AG04450 (cell line): ENCODE data around the gene CCDC91. TPM values are rescaled to one million over a fixed set of nuclear protein-coding genes. Genes with fewer than 3 reads are reported as not detected.

Experiments
- CTCF ChIA-PET: fragments of 300-600, 350-600 bp; formaldehyde crosslinking; extraction: SDS; loops from one replicate; lab custom pipeline; 2022; ENCODE audit warnings: antibody characterized with exemption, inconsistent platforms; lab: Charles Lee
- POLR2A ChIA-PET: fragments of 350-600 bp; formaldehyde crosslinking; extraction: SDS; loops from one replicate; lab custom pipeline; 2021; ENCODE audit warnings: antibody characterized with exemption, inconsistent platforms; lab: Yijun Ruan, JAX
- DNase-seq: peaks from one replicate; pipeline ENCODE4 v3.0.0-alpha.2; 2011; ENCODE audit warnings: low read depth, low spot score
- H3K27ac ChIP-seq: one replicate; pipeline ENCODE4 v1.5.1; 2012; ENCODE audit warnings: low read depth, low read length, control low read depth
- H3K27me3 ChIP-seq: one replicate; pipeline ENCODE4 v1.6.0; 2012; ENCODE audit warnings: low read length; ENCODE audit not compliant: control insufficient read depth, insufficient read depth
- H3K4me3 ChIP-seq: 2 replicates; pipeline ENCODE4 v1.5.1; 2011; ENCODE audit warnings: mild to moderate bottlenecking, low read depth, low read length, control low read depth
- H3K9me3 ChIP-seq: 2 replicates; pipeline ENCODE4 v1.5.1; 2012; ENCODE audit warnings: low read length; ENCODE audit not compliant: control insufficient read depth, insufficient read depth
- polyA plus RNA-seq: library from polyadenylated mRNA; depleted of rRNA; stranded (reverse); fragments of >200 nt; gene quantifications from 2 replicates; pipeline ENCODE4 v1.2.3, GENCODE V29; 2011
- TF ChIP-seq, protein P1 (sequence below): IDR thresholded peaks from 2 replicates; pipeline ENCODE4 v1.5.1; 2011; ENCODE audit warnings: low read depth, low read length, control low read depth, inconsistent platforms

CCDC91 gene
- polyA plus RNA-seq, 1 experiment, result 21.0 TPM

DNA sequence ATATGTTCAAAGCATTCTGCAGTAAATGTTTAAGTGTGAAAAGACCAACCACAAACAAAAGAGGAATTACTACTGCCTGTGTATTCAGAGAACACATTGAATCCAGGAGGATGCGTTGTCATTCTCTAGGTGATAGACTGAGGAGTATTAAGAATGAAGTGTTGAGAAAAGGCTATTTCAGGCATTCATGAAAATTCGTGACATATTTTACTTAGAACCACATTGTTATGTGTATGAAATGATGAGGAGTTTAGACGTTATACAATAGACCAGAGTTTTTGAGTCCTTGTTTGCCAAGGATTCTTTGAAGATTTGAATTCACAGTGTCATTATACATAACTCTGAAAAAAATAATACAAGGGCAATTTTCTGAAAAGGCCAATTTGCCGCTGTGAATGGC is 251.8 kb downstream of the CCDC91 start:
- Histone ChIP-seq H3K27ac (no peak overlapping the region), H3K9me3 (no peaks in the 10 kb centered on the region), H3K4me3 (no peak overlapping the region), H3K27me3 (no peaks in the 10 kb centered on the region)
- DNase-seq, result no peak
- ChIA-PET POLR2A (no interaction called here), CTCF (interaction anchor here (0.6 kb wide), 1 partner anchor 14 kb away, joined by 7 read pairs; no protein-coding TSS in a partner anchor)
- TF ChIP-seq, protein P1, sequence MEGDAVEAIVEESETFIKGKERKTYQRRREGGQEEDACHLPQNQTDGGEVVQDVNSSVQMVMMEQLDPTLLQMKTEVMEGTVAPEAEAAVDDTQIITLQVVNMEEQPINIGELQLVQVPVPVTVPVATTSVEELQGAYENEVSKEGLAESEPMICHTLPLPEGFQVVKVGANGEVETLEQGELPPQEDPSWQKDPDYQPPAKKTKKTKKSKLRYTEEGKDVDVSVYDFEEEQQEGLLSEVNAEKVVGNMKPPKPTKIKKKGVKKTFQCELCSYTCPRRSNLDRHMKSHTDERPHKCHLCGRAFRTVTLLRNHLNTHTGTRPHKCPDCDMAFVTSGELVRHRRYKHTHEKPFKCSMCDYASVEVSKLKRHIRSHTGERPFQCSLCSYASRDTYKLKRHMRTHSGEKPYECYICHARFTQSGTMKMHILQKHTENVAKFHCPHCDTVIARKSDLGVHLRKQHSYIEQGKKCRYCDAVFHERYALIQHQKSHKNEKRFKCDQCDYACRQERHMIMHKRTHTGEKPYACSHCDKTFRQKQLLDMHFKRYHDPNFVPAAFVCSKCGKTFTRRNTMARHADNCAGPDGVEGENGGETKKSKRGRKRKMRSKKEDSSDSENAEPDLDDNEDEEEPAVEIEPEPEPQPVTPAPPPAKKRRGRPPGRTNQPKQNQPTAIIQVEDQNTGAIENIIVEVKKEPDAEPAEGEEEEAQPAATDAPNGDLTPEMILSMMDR, result no peak

DNA sequence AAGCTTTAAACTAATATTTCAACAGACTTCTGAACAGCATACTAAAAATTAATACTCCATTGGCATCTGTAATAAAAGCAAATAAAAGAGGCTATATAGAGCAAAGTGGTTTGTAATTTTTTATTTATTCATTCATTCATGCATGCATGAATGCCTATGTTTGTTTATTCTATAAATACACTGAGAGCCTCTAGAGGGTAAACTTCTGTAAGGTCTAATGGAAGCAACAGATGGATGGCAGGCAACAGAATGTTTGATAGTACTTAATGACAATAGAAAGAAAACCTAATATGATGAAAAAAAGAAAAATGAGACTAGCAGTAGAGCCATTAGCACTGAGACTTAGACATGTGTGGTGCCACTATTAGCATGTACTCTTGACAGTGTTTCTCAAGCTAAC is 253.1 kb downstream of the CCDC91 start:
- Histone ChIP-seq H3K27ac (no peak overlapping the region), H3K4me3 (no peak overlapping the region), H3K27me3 (no peaks in the 10 kb centered on the region), H3K9me3 (no peaks in the 10 kb centered on the region)
- POLR2A ChIA-PET, result no interaction called here
- CTCF ChIA-PET, result no interaction called here
- DNase-seq, result no peak
- TF ChIP-seq, protein P1, result no peak

DNA sequence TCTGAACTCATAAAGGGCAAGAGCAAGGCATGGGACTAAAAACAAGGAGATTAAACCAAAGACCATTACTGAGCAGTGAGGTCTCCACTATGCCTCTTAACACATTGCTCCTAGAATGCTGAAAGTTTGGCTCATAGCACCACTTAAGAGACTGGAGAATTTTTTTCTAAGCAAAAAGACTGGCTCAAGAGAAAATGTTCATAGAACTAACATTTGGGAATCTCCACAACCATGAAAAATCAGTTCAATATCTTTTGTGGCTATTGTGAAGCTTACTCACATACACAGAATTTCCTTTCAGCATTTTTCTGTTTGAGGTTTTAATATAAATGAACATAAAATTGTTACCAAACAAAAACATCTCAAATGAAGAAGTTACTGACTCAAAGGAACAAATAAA is 255.8 kb downstream of the CCDC91 start:
- Histone ChIP-seq H3K9me3 (no peaks in the 10 kb centered on the region), H3K4me3 (no peak overlapping the region), H3K27ac (no peak overlapping the region), H3K27me3 (no peaks in the 10 kb centered on the region)
- no peak for DNase-seq
- POLR2A ChIA-PET, result interaction anchor here (0.6 kb wide), 1 partner anchor 9 kb away, joined by 3 read pairs; no protein-coding TSS in a partner anchor
- TF ChIP-seq, protein P1, result no peak
- CTCF ChIA-PET, result no interaction called here

DNA sequence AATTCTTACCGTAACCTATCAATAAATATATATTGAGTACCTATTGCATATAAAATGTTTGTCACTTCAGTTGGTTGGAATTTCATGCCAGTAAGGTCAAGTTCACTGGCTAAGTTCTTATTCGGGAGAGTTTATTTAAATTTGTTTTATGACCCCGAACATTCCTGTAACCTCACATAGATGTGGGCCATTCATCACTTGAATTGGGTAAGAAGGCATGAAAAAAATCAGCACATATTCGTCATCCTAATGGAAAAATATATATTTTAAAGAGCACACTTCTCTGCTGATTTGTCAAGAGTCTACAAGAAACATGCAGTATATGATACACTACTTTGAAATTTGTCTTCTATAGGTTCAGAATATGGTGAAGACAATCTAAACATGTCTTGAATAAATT is 263.4 kb downstream of the CCDC91 start:
- POLR2A ChIA-PET, result no interaction called here

DNA sequence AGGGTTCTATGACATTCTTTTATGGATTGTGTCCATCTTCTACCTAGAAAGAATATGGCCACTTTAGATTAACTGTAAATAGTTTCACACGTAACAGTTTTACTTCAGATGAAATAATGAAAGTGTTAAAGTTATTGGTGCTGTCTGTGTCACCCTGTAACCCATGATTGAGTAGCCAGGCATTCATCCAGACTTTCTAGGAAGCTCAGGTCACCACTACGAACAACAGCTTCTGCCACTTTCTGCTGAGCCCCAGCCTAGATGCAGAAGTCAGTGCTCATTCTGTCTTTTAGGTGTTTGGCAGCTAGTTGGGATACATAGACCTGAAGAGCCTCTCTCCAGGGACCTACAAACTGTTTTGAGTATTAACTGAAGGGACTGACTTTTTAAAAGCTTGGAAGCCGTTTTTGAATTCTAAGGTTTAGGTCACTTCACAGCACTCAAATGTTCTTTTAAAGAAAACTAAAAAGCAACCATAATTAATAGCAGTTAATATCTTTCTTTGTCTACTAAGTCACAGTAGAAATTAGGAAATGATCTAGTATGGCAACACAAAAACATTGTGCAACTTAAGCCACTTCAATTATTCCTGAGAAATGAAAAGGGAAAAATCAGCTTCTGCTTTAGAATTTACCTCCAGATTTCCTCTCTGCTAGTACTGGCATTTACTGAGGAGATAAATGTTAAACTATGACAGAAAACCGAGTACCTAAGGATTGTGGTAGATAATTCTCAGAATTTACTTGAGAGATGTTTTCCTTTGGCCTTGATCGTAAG is 266.9 kb downstream of the CCDC91 start:
- POLR2A ChIA-PET, result no interaction called here

More for the DNA sequence above, 263.4 kb downstream of the CCDC91 start:
- TF ChIP-seq, protein P1, result no peak
- Histone ChIP-seq H3K4me3 (no peak overlapping the region), H3K9me3 (no peaks in the 10 kb centered on the region), H3K27me3 (no peaks in the 10 kb centered on the region), H3K27ac (no peak overlapping the region)
- CTCF ChIA-PET, result no interaction called here
- DNase-seq, result no peak

More for the DNA sequence above, 266.9 kb downstream of the CCDC91 start:
- Histone ChIP-seq H3K27ac (no peak overlapping the region), H3K9me3 (no peaks in the 10 kb centered on the region), H3K4me3 (no peak overlapping the region), H3K27me3 (no peaks in the 10 kb centered on the region)
- DNase-seq, result no peak
- CTCF ChIA-PET, result no interaction called here
- TF ChIP-seq, protein P1, result no peak
